GM03348 (cell line): ENCODE data around the gene SLC12A2.

Experiments used
- DNase-seq: peaks from one replicate; pipeline ENCODE4 v3.0.0; 2012; ENCODE audit warnings: low spot score

SLC12A2 gene

GRCh38 chr5:128097781-128098180 lies 14.2 kb downstream of the SLC12A2 start:
- no peak for DNase-seq

- DNase-seq = no peak
Measured at GRCh38 chr5:128099944-128100343, 16.4 kb downstream of the SLC12A2 start.

- no peak for DNase-seq
Measured at GRCh38 chr5:128100860-128101557, 17.4 kb downstream of the SLC12A2 start.

- peak; percentile 59 for DNase-seq
Measured at GRCh38 chr5:128101676-128102075, 18.1 kb downstream of the SLC12A2 start.

- DNase-seq = no peak
Measured at GRCh38 chr5:128105203-128105602, 21.6 kb downstream of the SLC12A2 start.

GRCh38 chr5:128109138-128109537 lies 25.6 kb downstream of the SLC12A2 start:
- DNase-seq = no peak

- no peak for DNase-seq
Measured at GRCh38 chr5:128109766-128110165, 26.2 kb downstream of the SLC12A2 start.

GRCh38 chr5:128111818-128112448 lies 28.4 kb downstream of the SLC12A2 start:
- peak; percentile 69 for DNase-seq

GRCh38 chr5:128116445-128116844 lies 32.9 kb downstream of the SLC12A2 start:
- no peak for DNase-seq

GRCh38 chr5:128118214-128118613 lies 34.6 kb downstream of the SLC12A2 start:
- DNase-seq = no peak

- DNase-seq = peak; percentile 4
Measured at GRCh38 chr5:128121651-128122050, 38.1 kb downstream of the SLC12A2 start.

GRCh38 chr5:128123936-128124335 lies 40.4 kb downstream of the SLC12A2 start:
- no peak for DNase-seq

- DNase-seq = no peak
Measured at GRCh38 chr5:128126241-128126640, 42.7 kb downstream of the SLC12A2 start.

GRCh38 chr5:128132499-128132898 lies 48.9 kb downstream of the SLC12A2 start:
- DNase-seq = no peak

- peak; percentile 11 for DNase-seq
Measured at GRCh38 chr5:128135286-128135685, 51.7 kb downstream of the SLC12A2 start.

GRCh38 chr5:128143911-128144310 lies 60.3 kb downstream of the SLC12A2 start:
- no peak for DNase-seq

- no peak for DNase-seq
Measured at GRCh38 chr5:128144491-128144890, 60.9 kb downstream of the SLC12A2 start.

GRCh38 chr5:128146671-128147070 lies 63.1 kb downstream of the SLC12A2 start:
- DNase-seq = no peak

- DNase-seq = peak; percentile 61
Measured at GRCh38 chr5:128154943-128155342, 71.4 kb downstream of the SLC12A2 start.

GRCh38 chr5:128155776-128156175 lies 72.2 kb downstream of the SLC12A2 start:
- DNase-seq = no peak

- DNase-seq = no peak
Measured at GRCh38 chr5:128156521-128156920, 73.0 kb downstream of the SLC12A2 start.

GRCh38 chr5:128158342-128158741 lies 74.8 kb downstream of the SLC12A2 start:
- no peak for DNase-seq

- DNase-seq = peak; percentile 41
Measured at GRCh38 chr5:128163991-128164390, 80.4 kb downstream of the SLC12A2 start.
